NCI-H446 (cell line): ENCODE data around the gene FBXL20.
"Not testable (repeated sequence)": the region's sequence is repeated elsewhere in the genome, so short reads cannot be mapped to it uniquely, and the experiment has no call there.

Experiments
- DNase-seq, 2 experiments: peaks; one replicate each; lab custom pipeline; 2025; lab: John Stamatoyannopoulos, UW

FBXL20 gene

GRCh38 chr17:39250076-39250475 is 151.3 kb downstream of the FBXL20 start:
- not testable (repeated sequence) for DNase-seq

DNA sequence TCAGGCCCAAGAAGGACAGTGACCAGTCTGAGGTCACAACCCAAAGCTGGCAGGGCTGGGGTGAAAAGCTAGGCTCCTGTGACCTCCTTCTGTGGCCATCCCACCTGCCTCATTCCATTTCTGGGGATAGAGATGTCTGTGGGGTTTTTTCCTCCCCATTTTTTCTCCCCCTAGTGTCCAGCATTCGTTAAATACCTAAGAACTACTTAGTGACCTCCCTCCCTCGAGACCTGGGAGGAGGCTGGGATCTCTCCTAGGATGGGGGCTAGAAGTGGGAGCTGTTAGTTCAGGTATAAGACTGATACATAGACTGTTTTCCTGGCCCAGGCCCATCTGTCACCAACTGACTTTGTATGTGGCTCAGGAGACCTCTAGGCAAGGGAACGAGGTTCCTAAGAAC is 155.2 kb downstream of the FBXL20 start:
- DNase-seq, result no peak

- peak; percentile 47 to 82 for DNase-seq
These were observed 156.5 kb downstream of the FBXL20 start for GRCh38 chr17:39244600-39245570.

GRCh38 chr17:39244016-39244599 is 157.3 kb downstream of the FBXL20 start:
- no peak for DNase-seq

DNA sequence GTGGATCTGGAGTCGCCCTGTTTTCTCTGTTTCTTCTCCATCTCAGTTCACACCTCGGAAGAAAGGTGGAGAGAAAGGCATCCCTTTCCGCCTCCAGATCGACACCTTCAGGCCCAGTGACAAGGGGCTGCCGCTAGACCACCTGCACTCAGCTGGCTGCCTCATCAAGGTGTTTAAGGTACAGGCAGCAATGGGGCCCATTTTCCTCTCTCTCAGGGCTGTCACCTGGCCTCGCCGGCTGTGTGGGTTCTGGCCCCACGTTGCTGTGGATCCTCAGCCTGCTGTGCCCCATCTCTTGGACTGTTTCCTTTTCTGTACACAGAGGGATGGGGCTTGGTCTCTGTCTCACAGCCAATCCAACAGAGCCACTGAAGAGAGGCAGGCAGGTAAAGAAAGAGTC is 158.3 kb downstream of the FBXL20 start:
- DNase-seq, result no peak

DNA sequence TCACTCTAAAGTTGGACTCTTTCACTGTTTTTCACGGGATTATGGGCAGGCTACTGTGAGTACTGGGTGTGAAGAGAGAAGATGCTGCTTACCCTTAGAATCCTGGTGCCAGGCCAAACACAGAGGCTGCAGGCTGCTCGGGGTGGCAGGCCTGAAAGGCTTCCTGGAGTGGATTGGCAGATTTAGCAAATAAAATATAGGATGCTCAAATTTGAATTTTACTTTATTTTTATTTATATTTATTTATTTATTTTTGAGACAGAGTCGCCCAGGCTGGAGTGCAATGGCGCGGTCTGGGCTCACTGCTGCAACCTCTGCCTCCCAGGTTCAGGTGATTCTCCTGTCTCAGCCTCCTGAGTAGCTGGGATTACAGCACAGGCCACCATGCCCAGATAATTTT is 160.8 kb downstream of the FBXL20 start:
- no peak for DNase-seq

GRCh38 chr17:39239640-39240314 is 161.6 kb downstream of the FBXL20 start:
- no peak for DNase-seq

DNA sequence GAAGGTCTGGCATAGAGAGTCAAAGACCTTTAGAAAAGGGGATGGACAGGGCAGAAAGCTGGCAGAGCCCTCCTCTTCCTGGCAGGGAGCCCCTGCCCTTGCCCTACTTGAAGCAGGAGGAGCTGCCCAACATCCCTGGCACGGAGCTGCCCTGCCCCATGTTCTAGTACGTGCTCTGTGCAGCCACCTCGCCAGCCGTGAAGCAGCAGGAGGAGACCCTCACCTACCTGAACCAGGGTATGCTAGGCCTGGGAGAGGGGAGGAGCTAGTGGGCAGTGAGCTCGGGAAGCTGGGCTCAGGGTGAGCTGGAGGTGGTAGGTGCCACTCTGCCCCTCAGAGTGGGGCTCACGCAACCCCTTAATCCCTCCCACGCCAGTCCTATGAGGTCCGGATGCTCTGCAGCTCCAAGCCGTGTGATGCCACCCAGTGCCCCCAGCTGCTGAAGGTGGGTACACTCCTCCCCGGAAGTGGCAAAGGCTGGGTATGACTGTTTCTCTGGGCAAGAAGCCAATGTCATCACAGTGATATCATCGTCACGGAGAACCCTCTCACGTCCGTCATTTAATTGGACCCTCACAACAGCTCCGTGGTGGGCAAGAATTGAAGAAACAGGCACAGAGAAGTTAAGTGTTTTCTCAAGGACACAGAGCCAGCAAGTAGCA is 163.0 kb downstream of the FBXL20 start:
- no peak for DNase-seq

DNA sequence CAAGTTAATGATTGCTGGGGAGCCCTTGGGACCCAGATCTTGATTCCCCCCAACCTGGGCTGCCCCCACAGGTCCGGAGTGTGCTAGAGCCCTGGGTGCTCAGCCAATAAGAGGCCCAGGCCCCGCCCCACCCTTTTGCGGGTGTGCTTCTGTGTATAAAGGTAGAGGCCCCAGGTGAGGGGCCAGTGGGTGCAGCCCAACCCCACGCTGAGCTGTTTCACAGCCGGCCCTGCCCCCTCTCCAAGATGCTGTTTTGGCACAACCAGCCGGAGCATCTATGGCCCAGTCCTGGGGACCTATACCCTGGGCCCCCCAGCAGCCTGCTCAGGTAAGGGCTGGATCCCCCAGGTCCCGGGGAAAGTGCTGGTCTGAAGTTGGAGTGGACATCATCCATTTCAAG is 163.8 kb downstream of the FBXL20 start:
- no peak for DNase-seq

DNA sequence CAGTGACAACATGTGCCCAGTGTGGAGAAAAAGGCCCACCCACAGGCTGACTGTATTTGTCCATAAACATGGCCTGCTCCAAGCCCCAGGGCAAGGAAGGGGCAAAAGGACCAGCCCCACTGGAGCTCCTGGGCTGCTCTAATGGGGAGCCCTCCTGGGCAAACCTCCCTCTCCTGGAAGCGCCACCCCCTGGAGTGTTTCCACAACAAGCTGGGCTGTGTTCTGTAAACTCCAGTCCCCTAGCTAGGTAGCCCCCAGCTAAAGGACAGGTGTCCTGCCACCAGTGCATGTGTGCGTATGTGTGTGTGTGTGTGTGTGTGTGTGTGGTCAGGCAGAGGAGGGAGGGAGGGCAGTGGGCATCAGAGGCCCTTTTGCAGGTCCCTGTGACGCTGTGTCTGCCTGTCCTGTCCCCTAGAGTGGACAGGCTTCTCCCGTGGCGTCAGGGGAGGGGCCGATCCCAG is 164.4 kb downstream of the FBXL20 start:
- no peak for DNase-seq

GRCh38 chr17:39236450-39236927 is 164.9 kb downstream of the FBXL20 start:
- DNase-seq, result no peak

- peak in 1 of 2 experiments; percentile 48 for DNase-seq
These were observed 165.6 kb downstream of the FBXL20 start for GRCh38 chr17:39235555-39236449.

DNA sequence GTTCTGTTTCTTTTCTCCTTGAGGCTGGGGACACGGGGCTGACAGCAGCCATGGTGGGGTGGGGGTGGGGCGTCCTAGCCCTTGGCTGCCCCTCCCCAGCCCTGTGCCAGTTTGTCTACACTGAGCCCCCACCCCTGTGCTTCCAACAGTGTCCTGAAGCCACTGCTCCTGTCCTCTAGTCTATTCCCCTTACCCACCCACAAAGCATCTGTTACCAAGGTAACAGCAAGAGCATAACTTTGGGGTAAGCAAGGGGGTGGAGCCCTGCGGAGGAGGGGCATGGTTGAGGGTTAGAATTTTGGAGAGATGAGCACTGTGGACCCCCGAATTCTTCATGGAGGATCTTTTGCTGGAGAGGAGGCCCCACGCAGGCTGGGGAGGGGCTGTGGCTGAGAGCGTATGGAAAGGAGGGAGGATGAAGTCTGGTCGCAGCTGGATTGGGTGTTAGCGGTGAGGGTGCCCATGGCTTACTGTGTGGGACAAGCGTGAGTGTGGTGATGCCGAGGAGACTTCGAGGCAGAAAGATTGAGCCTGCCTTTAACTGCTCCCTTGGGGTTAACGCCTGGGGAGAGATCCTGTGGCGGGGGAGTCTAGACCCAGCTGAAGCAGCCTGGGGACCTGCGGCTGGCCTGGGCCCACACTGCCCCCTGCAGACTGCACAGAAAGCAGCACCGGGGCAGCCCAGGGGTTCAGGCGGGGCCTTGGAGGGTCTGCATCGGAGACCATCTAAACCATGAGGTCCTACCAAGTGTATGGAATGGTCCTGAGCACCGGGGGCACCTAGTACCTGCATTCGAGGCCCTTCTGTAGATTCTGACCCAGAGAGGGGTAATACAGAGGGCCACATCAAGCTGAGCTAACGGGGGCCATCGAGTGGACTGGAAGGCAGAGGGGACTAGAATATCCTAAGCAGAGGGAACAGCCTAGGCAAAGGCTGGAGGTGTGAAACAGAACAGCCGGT is 169.6 kb downstream of the FBXL20 start:
- peak in 1 of 2 experiments; percentile 34 for DNase-seq

DNA sequence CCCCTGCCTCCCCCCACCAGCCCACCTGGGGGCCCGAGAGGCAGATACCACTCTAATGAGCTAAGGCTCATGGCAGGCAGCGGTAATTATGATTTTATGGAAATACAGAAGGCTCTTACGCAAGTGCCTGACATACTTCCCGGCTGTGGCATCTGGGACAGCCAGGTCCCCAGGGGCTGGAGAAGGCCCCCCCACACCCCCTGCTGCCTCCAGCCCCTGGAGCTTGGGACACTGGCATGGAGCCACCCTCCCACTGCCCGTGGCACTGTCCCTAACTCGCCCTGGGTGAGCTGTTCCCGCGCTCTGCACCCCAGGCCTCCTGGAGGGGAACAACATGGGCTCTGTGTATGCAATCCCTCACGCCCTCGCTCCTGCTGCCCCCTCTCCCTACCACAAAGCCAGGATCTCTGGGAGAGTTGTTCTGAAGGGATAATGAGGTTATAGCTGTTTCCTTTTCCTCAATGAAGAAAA is 170.3 kb downstream of the FBXL20 start:
- no peak for DNase-seq

GRCh38 chr17:39230361-39230760 is 171.1 kb downstream of the FBXL20 start:
- DNase-seq, result no peak

- no peak for DNase-seq
These were observed 172.0 kb downstream of the FBXL20 start for GRCh38 chr17:39229274-39229913.

GRCh38 chr17:39227364-39227919 is 174.0 kb downstream of the FBXL20 start:
- no peak for DNase-seq

GRCh38 chr17:39225959-39226683 is 175.3 kb downstream of the FBXL20 start:
- DNase-seq, result peak; percentile 66 to 86
